AG04449 (cell line): ENCODE results near the gene PLEKHD1.

Experiments
- CTCF ChIA-PET: fragments of 350-600 bp; formaldehyde crosslinking; extraction: SDS; loops from one replicate; lab custom pipeline; 2021; ENCODE audit warnings: antibody characterized with exemption; lab: Yijun Ruan, JAX
- POLR2A ChIA-PET: fragments of 400-600, 350-600 bp; formaldehyde crosslinking; extraction: SDS; loops from one replicate; lab custom pipeline; 2020; ENCODE audit warnings: antibody characterized with exemption, inconsistent platforms; lab: Yijun Ruan, JAX
- DNase-seq: peaks from one replicate; pipeline ENCODE4 v3.0.0-alpha.2; 2010; ENCODE audit warnings: low read depth, low spot score
- H3K4me3 ChIP-seq: 2 replicates; pipeline ENCODE4 v1.5.1; 2011; ENCODE audit warnings: low read depth, mild to moderate bottlenecking, control low read depth, low read length
- CTCF ChIP-seq: IDR thresholded peaks from one replicate; pipeline ENCODE4 v1.5.1; 2011; ENCODE audit warnings: mild to moderate bottlenecking, moderate library complexity, low read length, control low read depth, inconsistent platforms; ENCODE audit not compliant: insufficient read depth; ENCODE audit errors: missing control alignments

Gene PLEKHD1

GRCh38 chr14:69451941-69452340 is 32.6 kb upstream of the PLEKHD1 start:
- no peak overlapping the region for H3K4me3 ChIP-seq
- POLR2A ChIA-PET = no interaction called here
- CTCF ChIA-PET = interaction anchor here (13.4 kb wide), 1 partner anchor 9 kb away, joined by 95 read pairs; no protein-coding TSS in a partner anchor

GRCh38 chr14:69458350-69458749 is 26.2 kb upstream of the PLEKHD1 start:
- POLR2A ChIA-PET = no interaction called here
- CTCF ChIA-PET = interaction anchor here (0.8 to 6.4 kb wide), 9 partner anchors 13 to 329 kb away, joined by 3 to 113 read pairs (median 6); no protein-coding TSS in a partner anchor
- no peak for DNase-seq
- TF ChIP-seq CTCF = no peak
- H3K4me3 ChIP-seq = no peak overlapping the region

More at GRCh38 chr14:69451941-69452340, 32.6 kb upstream of the PLEKHD1 start:
- no peak for DNase-seq
- TF ChIP-seq CTCF = no peak

DNA sequence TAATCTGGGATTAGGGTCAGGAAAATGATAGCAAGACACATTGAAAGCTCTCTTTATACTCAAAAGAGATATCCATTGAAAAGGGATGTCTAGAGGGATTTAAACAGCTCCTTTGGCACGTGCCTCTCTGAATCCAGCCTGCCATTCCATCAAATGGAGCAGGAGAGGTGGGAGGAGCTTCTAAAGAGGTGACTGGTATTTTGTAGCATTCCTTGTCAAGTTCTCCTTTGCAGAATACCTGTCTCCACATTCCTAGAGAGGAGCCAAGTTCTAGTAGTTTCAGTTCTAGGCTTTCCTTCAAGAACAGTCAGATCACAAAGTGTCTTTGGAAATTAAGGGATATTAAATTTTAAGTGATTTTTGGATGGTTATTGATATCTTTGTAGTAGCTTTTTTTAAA is 25.4 kb upstream of the PLEKHD1 start:
- TF ChIP-seq CTCF = no peak
- no peak overlapping the region for H3K4me3 ChIP-seq
- ChIA-PET POLR2A (no interaction called here), CTCF (interaction anchor here (0.7 to 6.4 kb wide), 18 partner anchors 13 to 330 kb away, joined by 3 to 113 read pairs (median 4); partner anchors contain the start of genes ERH and SLC39A9)
- DNase-seq = no peak

- peak; percentile 44 for DNase-seq
- H3K4me3 ChIP-seq = no peak overlapping the region
- ChIA-PET CTCF (interaction anchor here (0.7 to 6.4 kb wide), 28 partner anchors 8 to 331 kb away, joined by 3 to 113 read pairs (median 4); partner anchors contain the start of genes ERH and SLC39A9), POLR2A (interaction anchor here (0.6 to 1.0 kb wide), 2 partner anchors 62 to 217 kb away, joined by 3 read pairs; partner anchors contain the start of genes ERH and SLC39A9)
- peak; percentile 71 for TF ChIP-seq CTCF
Observed at GRCh38 chr14:69460093-69460701, 24.3 kb upstream of the PLEKHD1 start.

DNA sequence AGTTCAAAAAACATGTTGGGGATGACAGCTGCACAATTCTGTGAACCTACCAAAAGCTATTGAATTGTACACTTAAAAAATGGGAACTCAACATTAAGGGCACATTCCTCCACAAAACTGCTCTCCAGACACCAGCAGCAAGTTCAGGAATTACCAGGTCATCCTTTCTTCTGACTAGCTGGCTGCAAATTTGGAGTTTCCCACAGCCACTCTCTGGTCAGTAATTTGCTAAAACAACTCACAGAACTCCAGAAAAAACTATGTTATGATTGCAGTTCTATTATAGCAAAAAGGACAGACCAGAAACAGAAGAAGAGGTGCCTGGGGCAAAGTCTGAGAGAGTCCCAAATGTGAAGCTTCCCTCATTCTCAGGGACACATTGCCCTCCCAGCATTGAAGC is 20.1 kb upstream of the PLEKHD1 start:
- ChIA-PET POLR2A (no interaction called here), CTCF (interaction anchor here (0.8 to 5.5 kb wide), 4 partner anchors 9 to 222 kb away, joined by 3 to 54 read pairs (median 14); no protein-coding TSS in a partner anchor)
- H3K4me3 ChIP-seq = peak overlapping the region; percentile 12; the same call in 1 of the 2 replicates
- DNase-seq = no peak
- no peak for TF ChIP-seq CTCF

- peak overlapping the region; percentile 12; the same call in 1 of the 2 replicates for H3K4me3 ChIP-seq
- ChIA-PET CTCF (interaction anchor here (0.8 to 5.5 kb wide), 3 partner anchors 9 to 223 kb away, joined by 3 to 54 read pairs (median 12); no protein-coding TSS in a partner anchor), POLR2A (interaction anchor here (0.7 kb wide), 2 partner anchors 67 to 209 kb away, joined by 3 to 4 read pairs; partner anchors contain the start of gene ERH)
- peak; percentile 28 for DNase-seq
- TF ChIP-seq CTCF = no peak
Observed at GRCh38 chr14:69464829-69465228, 19.7 kb upstream of the PLEKHD1 start.
